Astrocyte of the hippocampus (primary cell): ENCODE data around the gene CNKSR1.

Experiments used
- DNase-seq: peaks from one replicate; pipeline ENCODE4 v3.0.0; 2011; ENCODE audit warnings: low read depth, low spot score

The CNKSR1 gene

GRCh38 chr1:26160527-26161414 is 16.5 kb upstream of the CNKSR1 start:
- DNase-seq, result no peak

- DNase-seq, result peak; percentile 76
Observed at GRCh38 chr1:26161415-26162219, 15.7 kb upstream of the CNKSR1 start.

- DNase-seq, result no peak
Observed at GRCh38 chr1:26162220-26162709, 15.0 kb upstream of the CNKSR1 start.

GRCh38 chr1:26163684-26164035 is 13.6 kb upstream of the CNKSR1 start:
- DNase-seq, result no peak

- DNase-seq, result peak; percentile 70
Observed at GRCh38 chr1:26164036-26164860, 13.0 kb upstream of the CNKSR1 start.

- no peak for DNase-seq
Observed at GRCh38 chr1:26164861-26165842, 12.1 kb upstream of the CNKSR1 start.

DNA sequence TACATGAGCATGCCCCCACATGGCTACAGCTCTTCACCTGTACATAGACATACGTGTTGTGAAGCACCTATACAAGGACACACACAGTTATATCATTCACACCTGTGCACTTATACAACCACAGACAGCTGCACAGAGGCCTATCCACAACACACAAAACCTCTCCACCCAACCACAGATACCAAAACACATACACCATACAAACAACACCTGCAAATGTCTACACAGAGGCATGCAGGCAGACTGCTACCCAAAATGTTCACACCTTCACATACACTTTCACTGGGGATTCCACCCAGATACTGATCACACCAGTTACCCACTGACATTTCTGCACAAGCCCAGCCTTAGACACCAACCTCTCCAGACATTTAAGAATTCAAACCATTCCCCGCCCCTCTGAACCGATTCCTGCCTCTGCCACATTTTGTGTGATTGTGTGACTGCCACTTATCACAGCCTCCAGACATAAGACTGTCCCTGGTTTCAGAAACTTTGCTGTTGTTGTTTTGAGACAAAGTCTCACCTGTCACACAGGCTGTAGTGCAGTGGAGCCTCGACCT is 10.5 kb upstream of the CNKSR1 start:
- no peak for DNase-seq

- no peak for DNase-seq
Observed at GRCh38 chr1:26168410-26169197, 8.7 kb upstream of the CNKSR1 start, which contains the start of gene C1orf232. C1orf232 (minus strand) TSS chr1:26168963; CDS start chr1:26168499, 464 bp downstream.

DNA sequence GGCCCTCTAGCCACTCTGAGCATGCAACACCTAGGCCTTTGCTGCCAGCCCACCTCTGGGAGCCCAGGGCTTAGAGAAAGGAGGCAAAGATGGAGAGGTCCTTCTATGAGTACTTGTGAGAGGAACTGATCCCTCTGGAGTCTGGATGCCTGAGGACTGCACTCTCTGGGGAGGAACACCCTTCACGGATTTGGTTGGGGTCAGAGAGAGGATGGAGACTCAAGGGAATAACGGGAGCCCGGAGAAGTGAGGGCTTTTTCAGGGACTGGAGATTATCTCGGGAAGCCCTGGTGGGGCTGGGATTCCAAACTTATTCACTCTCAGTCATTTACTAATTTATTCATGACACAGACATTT is 8.1 kb upstream of the CNKSR1 start:
- DNase-seq, result no peak

- peak; percentile 96 for DNase-seq
Observed at GRCh38 chr1:26169669-26170471, 7.4 kb upstream of the CNKSR1 start, which contains the start of gene ZNF593. ZNF593 (plus strand) TSS chr1:26169908; CDS start chr1:26169984, 76 bp downstream.

- DNase-seq, result no peak
Observed at GRCh38 chr1:26170472-26170821, 6.8 kb upstream of the CNKSR1 start.

DNA sequence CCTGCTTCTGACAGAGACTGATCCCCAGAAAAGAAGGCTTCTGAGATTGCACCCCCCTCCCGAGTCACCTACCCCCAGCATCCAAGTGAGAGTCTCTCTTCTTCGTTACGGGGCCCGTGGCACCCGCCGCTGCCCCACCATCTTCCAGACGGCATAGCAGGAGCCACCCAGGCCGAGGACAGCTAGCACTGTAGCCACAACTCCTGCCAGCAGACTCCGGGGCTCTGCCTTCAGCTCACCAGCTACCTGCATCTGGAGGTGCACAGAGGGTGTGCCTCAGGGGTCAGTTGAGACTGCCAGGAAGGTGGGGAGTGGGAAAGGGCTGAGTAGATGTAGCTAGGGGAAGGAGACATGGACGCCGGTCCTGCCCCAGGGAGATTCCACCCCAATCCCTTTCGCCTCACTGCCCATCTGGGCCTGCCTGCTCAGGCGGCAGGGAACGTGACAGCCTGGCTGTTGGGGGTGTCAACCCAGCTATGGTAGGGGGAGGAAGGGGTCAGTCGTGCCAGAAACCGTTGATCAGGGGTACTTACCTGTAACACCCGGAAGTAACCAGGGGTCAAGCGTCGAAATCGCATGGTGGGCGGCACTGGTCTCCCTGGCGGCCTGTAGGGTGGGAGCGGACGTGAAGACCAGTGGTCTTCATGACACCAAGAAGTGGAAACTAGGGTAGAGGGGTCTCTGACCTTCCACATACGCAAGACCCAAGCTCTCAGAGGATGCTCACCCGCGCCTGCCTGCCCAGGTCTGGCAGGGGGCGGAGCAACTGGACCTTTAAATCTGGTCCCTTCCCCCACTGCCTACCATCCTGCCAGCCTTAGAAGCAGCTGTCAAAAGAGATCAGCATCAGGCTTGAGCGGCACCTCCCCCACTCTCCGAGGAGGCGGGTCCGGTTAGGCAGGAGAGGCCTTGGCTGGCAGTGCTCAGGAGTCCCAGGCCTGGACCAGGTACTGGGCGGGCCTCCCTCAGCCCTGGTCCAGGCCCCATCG is 5.9 kb upstream of the CNKSR1 start, which contains the start of gene ZNF593OS:
ZNF593OS (minus strand) TSS at position 749 of the 989 bp plus-strand sequence; CDS start at position 578, 171 bp downstream.
- no peak for DNase-seq

- no peak for DNase-seq
Observed at GRCh38 chr1:26175346-26175745, 1.9 kb upstream of the CNKSR1 start.

GRCh38 chr1:26180010-26180506 is 2.8 kb downstream of the CNKSR1 start:
- no peak for DNase-seq

DNA sequence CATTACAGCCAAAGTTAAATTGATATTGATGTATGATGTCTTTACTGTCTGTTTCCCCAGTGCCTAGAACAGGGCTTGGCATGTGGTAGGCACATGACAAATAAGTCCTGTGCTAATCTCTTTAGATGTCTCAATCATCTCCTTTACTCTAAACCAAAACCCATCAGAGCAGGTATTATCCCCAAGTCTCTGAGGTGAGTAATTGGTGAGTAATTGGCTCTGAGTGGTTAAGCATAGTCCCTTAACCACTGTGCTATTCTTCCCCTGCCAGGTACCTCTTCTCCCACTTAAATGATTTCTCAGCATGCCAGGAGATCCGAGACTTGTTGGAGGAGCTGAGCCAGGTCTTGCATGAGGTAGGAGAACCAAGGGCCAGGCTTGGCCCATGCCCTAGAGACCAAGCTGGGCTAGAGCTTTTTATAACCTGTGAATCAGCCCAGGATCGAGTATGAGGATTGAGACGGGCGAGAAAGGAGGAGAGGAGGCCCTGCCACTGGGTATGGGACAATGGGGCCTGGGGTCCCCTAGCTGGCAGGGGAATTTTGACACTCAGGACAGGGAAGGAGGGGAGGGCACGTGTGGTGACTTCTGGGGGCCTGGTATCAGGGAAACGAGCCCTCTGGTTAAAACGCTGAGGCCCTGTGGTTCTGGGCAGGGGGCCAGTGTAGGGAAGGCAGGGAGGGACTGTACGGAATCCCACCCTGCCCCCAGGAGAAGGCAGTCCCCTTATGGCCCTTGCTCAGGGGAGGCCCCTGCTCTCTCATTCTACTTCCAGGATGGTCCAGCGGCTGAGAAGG is 4.5 kb downstream of the CNKSR1 start:
- peak; percentile 43 for DNase-seq

DNA sequence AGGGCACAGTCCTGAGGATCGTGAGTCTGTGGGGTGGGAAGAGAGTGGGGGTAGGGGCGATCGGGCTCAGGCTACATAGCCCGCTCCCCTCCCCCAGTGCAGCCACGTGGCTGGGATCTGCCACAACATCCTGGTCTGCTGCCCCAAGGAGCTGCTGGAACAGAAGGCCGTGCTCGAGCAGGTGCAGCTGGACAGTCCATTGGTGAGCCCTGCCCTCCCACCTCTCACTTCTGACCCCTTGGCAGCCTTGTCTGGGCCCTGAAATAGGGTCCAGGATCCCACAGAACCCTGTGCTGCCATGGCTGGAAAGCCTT is 5.0 kb downstream of the CNKSR1 start:
- DNase-seq, result no peak
